ENCODE data around the gene HOXA11. TPM values are rescaled to one million over a fixed set of nuclear protein-coding genes. Genes with fewer than 3 reads are reported as not detected.

The HOXA11 gene
- polyA plus RNA-seq, 1 of the 3 experiments (the other 2 are of a cell fraction), result not detected

DNA sequence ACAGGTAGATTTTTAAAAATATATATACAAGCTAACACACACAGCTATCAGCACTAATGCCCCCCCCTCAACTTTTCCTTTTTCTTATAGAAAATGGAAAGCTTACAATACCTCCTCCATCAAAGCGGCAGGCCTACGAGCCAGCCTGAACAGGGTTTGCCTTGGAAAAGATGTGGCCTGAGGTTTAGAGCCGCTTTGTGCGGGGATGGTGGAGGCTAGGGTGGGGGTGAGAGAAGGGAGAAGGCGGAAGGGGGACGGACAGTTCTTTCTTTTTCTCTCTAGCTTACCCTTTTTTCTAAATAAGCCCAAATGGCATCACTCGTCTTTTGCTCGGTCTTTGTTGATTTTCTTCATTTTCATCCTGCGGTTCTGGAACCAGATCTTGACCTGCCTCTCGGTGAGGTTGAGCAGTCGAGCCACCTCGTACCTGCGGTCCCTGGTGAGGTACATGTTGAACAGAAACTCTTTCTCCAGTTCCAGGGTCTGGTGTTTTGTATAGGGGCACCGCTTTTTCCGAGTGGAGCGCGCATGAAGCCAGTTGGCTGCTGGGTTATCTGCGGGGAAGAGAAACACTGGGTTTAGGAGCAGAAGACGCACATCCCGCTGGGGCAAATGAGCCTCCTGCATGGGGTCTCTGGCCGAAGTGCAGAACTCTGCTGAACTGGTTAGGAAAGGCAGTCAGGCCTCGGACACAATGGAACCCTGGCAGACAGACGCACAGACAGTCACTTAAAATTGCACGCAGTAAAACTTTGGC, 21.6 kb downstream of the HOXA11 start:
- no peak for DNase-seq
- CTCF ChIA-PET, result interaction anchor here (0.6 to 12.1 kb wide), 12 partner anchors 11 to 1349 kb away, joined by 3 to 270 read pairs (median 6); partner anchors contain the start of genes HOXA10, HOXA3, HOXA5 and HOXA6

DNA sequence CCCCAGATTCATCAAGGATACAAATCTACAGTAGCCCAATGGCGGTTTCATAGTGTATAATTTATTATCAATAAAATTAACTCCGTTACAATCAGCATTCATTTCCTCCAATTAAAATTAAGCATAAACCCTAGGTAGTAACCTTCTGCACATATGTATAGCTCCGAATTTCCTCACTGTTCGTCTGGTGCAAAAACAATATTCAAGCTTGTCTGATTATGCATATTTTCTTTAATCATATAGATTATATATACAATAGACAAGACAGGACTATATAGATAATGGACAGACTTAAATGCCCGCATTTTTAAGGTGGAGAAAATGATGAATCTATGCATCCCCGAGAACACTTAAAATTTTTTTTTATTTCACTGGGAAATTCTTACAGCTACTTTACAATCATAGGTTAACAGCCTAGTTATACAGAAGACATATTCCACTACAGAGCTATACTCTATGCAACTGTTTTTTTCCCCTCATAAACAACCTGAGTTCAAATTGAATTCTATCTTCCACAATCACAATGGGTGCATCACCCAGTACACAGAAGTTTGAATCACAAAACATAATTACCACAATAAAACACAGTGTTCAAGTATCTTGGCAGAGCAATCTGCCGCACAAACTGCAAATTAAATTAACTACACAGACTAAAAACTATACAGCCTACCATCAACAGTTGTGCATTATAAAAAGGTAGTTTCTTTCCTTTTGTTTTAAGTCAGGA, 22.3 kb downstream of the HOXA11 start:
- WGBS (ENCODE audit: low lambda C conversion rate), result 32% methylated on average over 7 of the region's 7 CpGs
- no peak overlapping the region for H3K4me2 ChIP-seq
- peaks cover 91% of the 10 kb centered on the region for H3K27me3 ChIP-seq (ENCODE audit: insufficient read depth)

More for the DNA sequence above, 21.6 kb downstream of the HOXA11 start:
- Histone ChIP-seq H4K20me1 (ENCODE audit: insufficient read depth) (peaks cover 3% of the 10 kb centered on the region), H3K9me3 (no peaks in the 10 kb centered on the region), H3K36me3 (replicated peaks in 1 of 2; ENCODE audit: control insufficient read depth in 1 of 2, insufficient read depth in 2 of 2, low read length in 1 of 2) (no peaks in the 10 kb centered on the region), H3K4me1 (ENCODE audit: control insufficient read depth in 1 of 2, insufficient read depth in 2 of 2, low read depth in 1 of 2, low read length in 1 of 2) (peaks cover 0 to 8% of the 10 kb centered on the region in 2 experiments; a peak in 1 of 4 replicates), H3K27ac (ENCODE audit: low read depth in 2 of 2, low read length in 1 of 2) (no peak overlapping the region), H3K9ac (no peak overlapping the region), H3K9me2 (no peaks in the 10 kb centered on the region), H3K79me2 (ENCODE audit: insufficient read depth) (no peaks in the 10 kb centered on the region), H3K4me2 (no peak overlapping the region), H3K27me3 (ENCODE audit: insufficient read depth) (peaks cover 91% of the 10 kb centered on the region), H3F3A (replicated peaks; ENCODE audit: insufficient read depth) (peaks cover 13% of the 10 kb centered on the region), H3K4me3 (ENCODE audit: low read depth in 2 of 2, low read length in 1 of 2) (no peak overlapping the region), H2AFZ (ENCODE audit: low read depth) (no peak overlapping the region)
- TF ChIP-seq NFIC (IDR thresholded peaks at IDR 0.05; ENCODE audit: borderline replicate concordance), result no peak
- TF ChIP-seq SIN3A (IDR thresholded peaks at IDR 0.05; ENCODE audit: borderline replicate concordance, low read depth, low read length), result no peak
- TF ChIP-seq RXRA (IDR thresholded peaks at IDR 0.05; ENCODE audit: borderline replicate concordance, low read depth), result no peak
- TF ChIP-seq POLR2AphosphoS5 (IDR thresholded peaks at IDR 0.05; ENCODE audit: low read depth, low read length), result no peak
- WGBS (ENCODE audit: low lambda C conversion rate), result 39% methylated on average over 24 of the region's 24 CpGs
- POLR2A ChIA-PET, result no interaction called here

More for the DNA sequence above, 22.3 kb downstream of the HOXA11 start:
- Histone ChIP-seq H3K4me1 (ENCODE audit: control insufficient read depth in 1 of 2, insufficient read depth in 2 of 2, low read depth in 1 of 2, low read length in 1 of 2) (peaks cover 0 to 8% of the 10 kb centered on the region in 2 experiments; a peak in 1 of 4 replicates), H4K20me1 (ENCODE audit: insufficient read depth) (no peaks in the 10 kb centered on the region), H3K9ac (no peak overlapping the region), H2AFZ (ENCODE audit: low read depth) (no peak overlapping the region), H3K9me2 (no peaks in the 10 kb centered on the region), H3F3A (replicated peaks; ENCODE audit: insufficient read depth) (peaks cover 11% of the 10 kb centered on the region), H3K9me3 (no peaks in the 10 kb centered on the region), H3K27ac (ENCODE audit: low read depth in 2 of 2, low read length in 1 of 2) (no peak overlapping the region), H3K4me3 (ENCODE audit: low read depth in 2 of 2, low read length in 1 of 2) (no peak overlapping the region), H3K36me3 (replicated peaks in 1 of 2; ENCODE audit: control insufficient read depth in 1 of 2, insufficient read depth in 2 of 2, low read length in 1 of 2) (no peaks in the 10 kb centered on the region), H3K79me2 (ENCODE audit: insufficient read depth) (no peaks in the 10 kb centered on the region)
- DNase-seq, result no peak
- ChIA-PET CTCF (interaction anchor here (0.6 to 12.1 kb wide), 18 partner anchors 12 to 1270 kb away, joined by 3 to 270 read pairs (median 6); partner anchors contain the start of genes HOXA10, HOXA3, HOXA5 and HOXA6), POLR2A (no interaction called here)
- no peak for TF ChIP-seq IRF3 (IDR thresholded peaks at IDR 0.05; ENCODE audit: low read depth, low read length)
- no peak for TF ChIP-seq ELF1 (IDR thresholded peaks at IDR 0.05)
- no peak for TF ChIP-seq CHD2 (IDR thresholded peaks at IDR 0.05; ENCODE audit: low read length, partially characterized antibody)
- no peak for TF ChIP-seq MEF2A (IDR thresholded peaks at IDR 0.05; ENCODE audit: borderline replicate concordance, low read depth)
- no peak for TF ChIP-seq JUND (IDR thresholded peaks at IDR 0.05)
- TF ChIP-seq, protein P1, sequence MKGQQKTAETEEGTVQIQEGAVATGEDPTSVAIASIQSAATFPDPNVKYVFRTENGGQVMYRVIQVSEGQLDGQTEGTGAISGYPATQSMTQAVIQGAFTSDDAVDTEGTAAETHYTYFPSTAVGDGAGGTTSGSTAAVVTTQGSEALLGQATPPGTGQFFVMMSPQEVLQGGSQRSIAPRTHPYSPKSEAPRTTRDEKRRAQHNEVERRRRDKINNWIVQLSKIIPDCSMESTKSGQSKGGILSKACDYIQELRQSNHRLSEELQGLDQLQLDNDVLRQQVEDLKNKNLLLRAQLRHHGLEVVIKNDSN (IDR thresholded peaks at IDR 0.05; ENCODE audit: borderline replicate concordance, low read depth), result no peak
- no peak for TF ChIP-seq SMC3 (IDR thresholded peaks at IDR 0.05; ENCODE audit: low read depth, low read length)
- TF ChIP-seq RFX5 (IDR thresholded peaks at IDR 0.05; ENCODE audit: low read length), result no peak
- no peak for TF ChIP-seq FOXJ3 (CRISPR knock-in tag; IDR thresholded peaks at IDR 0.05)
- TF ChIP-seq MXI1 (IDR thresholded peaks at IDR 0.05; ENCODE audit: low read depth, low read length), result no peak
- TF ChIP-seq TEAD4 (IDR thresholded peaks at IDR 0.05; ENCODE audit: borderline replicate concordance, insufficient read depth), result no peak
- TF ChIP-seq TAF1 (IDR thresholded peaks at IDR 0.05; ENCODE audit: borderline replicate concordance, low read depth, low read length), result no peak
- no peak for TF ChIP-seq EP300 (IDR thresholded peaks at IDR 0.05; ENCODE audit: borderline replicate concordance in 1 of 2, low read depth in 1 of 2, low read length in 1 of 2)
- TF ChIP-seq ZBTB33 (IDR thresholded peaks at IDR 0.05; ENCODE audit: borderline replicate concordance, low read depth), result no peak
